H1 (cell line): ENCODE results near the gene MBD5. TPM values are rescaled to one million over a fixed set of nuclear protein-coding genes. Genes with fewer than 3 reads are reported as not detected.

Experiments
- CTCF ChIA-PET: fragments of 300-600 bp; sonication (Branson Sonifier 250); formaldehyde crosslinking; loops from one replicate; lab custom pipeline; 2021; ENCODE audit not compliant: partially characterized antibody; lab: Charles Lee
- POLR2A ChIA-PET: fragments of 300-600 bp; sonication (Branson Sonifier 250); formaldehyde crosslinking; loops from one replicate; lab custom pipeline; 2021; ENCODE audit warnings: inconsistent platforms; ENCODE audit not compliant: partially characterized antibody; lab: Charles Lee
- DNase-seq, 2 experiments: peaks; one replicate each; pipeline versions ENCODE4 v3.0.0 to v3.0.0-alpha.2; 2010 to 2022; ENCODE audit warnings: low spot score in 2 of 2, low read depth in 1 of 2, mixed read lengths in 1 of 2
- FAIRE-seq: peaks from 2 replicates; lab custom pipeline; 2011; peaks lifted over from hg19 to GRCh38; lab: Jason Lieb, UNC
- H2AFZ ChIP-seq: 2 replicates; pipeline ENCODE4 v1.8.1; 2012; ENCODE audit warnings: low read length, inconsistent platforms
- H2AK5ac ChIP-seq: 2 replicates; pipeline ENCODE4 v1.6.1; 2013; ENCODE audit warnings: low read depth, low read length
- H2BK120ac ChIP-seq: replicated peaks from 2 replicates; pipeline ENCODE3; 2013; ENCODE audit warnings: low read depth, low read length, inconsistent platforms
- H2BK12ac ChIP-seq: 2 replicates; pipeline ENCODE4 v1.6.1; 2013; ENCODE audit warnings: low read depth, low read length
- H2BK15ac ChIP-seq: 2 replicates; pipeline ENCODE4 v1.6.1; 2013; ENCODE audit warnings: low read length
- H2BK20ac ChIP-seq: 2 replicates; pipeline ENCODE4 v1.6.1; 2013; ENCODE audit warnings: low read length
- H2BK5ac ChIP-seq: 2 replicates; pipeline ENCODE4 v1.6.1; 2013; ENCODE audit warnings: low read depth, low read length
- H3K14ac ChIP-seq: 2 replicates; pipeline ENCODE4 v1.6.1; 2013; ENCODE audit warnings: inconsistent platforms; ENCODE audit not compliant: insufficient read length
- H3K18ac ChIP-seq: 2 replicates; pipeline ENCODE4 v1.6.1; 2013; ENCODE audit warnings: low read length; ENCODE audit errors: extremely low read depth
- H3K23ac ChIP-seq: 2 replicates; pipeline ENCODE4 v1.6.1; 2013; ENCODE audit warnings: inconsistent platforms; ENCODE audit not compliant: insufficient read length
- H3K23me2 ChIP-seq: 2 replicates; pipeline ENCODE4 v1.6.1; 2013; ENCODE audit warnings: low read depth, low read length
- H3K27ac ChIP-seq: 2 replicates; pipeline ENCODE4 v1.6.1; 2011; ENCODE audit warnings: low read depth, low read length, inconsistent platforms
- H3K27me3 ChIP-seq, 4 experiments: replicated peaks in 1 of 4; 1 replicate in 1 of 4; 2 replicates in 3 of 4; pipeline versions ENCODE4 v1.6.1 to v1.8.1; 2011 to 2013; ENCODE audit warnings: low read length in 3 of 4, mild to moderate bottlenecking in 3 of 4, inconsistent platforms in 2 of 4, mixed read lengths in 2 of 4, moderate library complexity in 1 of 4; ENCODE audit not compliant: control insufficient read depth in 3 of 4, insufficient read depth in 3 of 4; ENCODE audit errors: extremely low read depth in 1 of 4
- H3K36me3 ChIP-seq, 4 experiments: 2 replicates each; pipeline versions ENCODE4 v1.6.1 to v1.8.1; 2011 to 2013; ENCODE audit warnings: mild to moderate bottlenecking in 4 of 4, low read length in 3 of 4, moderate library complexity in 2 of 4, control low read depth in 1 of 4, inconsistent platforms in 1 of 4; ENCODE audit not compliant: insufficient read depth in 4 of 4, control insufficient read depth in 2 of 4
- H3K4ac ChIP-seq: replicated peaks from 2 replicates; pipeline ENCODE3; 2013; ENCODE audit warnings: low read length, low read depth, mixed read lengths, inconsistent platforms; ENCODE audit not compliant: insufficient read length
- H3K4me1 ChIP-seq, 4 experiments: replicated peaks in 1 of 4; 1 replicate in 1 of 4; 2 replicates in 3 of 4; pipeline versions ENCODE4 v1.6.1 to v1.8.1; 2011 to 2013; ENCODE audit warnings: low read length in 3 of 4, inconsistent platforms in 2 of 4, mixed read lengths in 1 of 4; ENCODE audit not compliant: insufficient read depth in 4 of 4, control insufficient read depth in 3 of 4
- H3K4me2 ChIP-seq, 2 experiments: 2 replicates each; pipeline versions ENCODE4 v1.6.1 to v1.8.1; 2011 to 2013; ENCODE audit warnings: low read depth in 2 of 2, low read length in 2 of 2, control low read depth in 1 of 2, inconsistent platforms in 1 of 2, mild to moderate bottlenecking in 1 of 2; ENCODE audit not compliant: insufficient read depth in 1 of 2
- H3K4me3 ChIP-seq, 4 experiments: fragments of 200-600, 300-600 bp in 1 of 4; sonication (generic), shearing (Covaris generic), sonication (Bioruptor Twin) in 1 of 4; 2 replicates each; pipeline versions ENCODE4 v1.5.1 to v1.8.1; 2011 to 2016; ENCODE audit warnings: low read length in 4 of 4, low read depth in 3 of 4, control low read depth in 2 of 4, inconsistent platforms in 2 of 4, mild to moderate bottlenecking in 2 of 4, mixed read lengths in 1 of 4, moderate library complexity in 1 of 4; ENCODE audit not compliant: insufficient read depth in 2 of 4; ENCODE audit errors: extremely low read depth in 1 of 4
- H3K56ac ChIP-seq: replicated peaks from 2 replicates; pipeline ENCODE3; 2013; ENCODE audit warnings: low read depth, mild to moderate bottlenecking, mixed read lengths, low read length, inconsistent platforms; ENCODE audit not compliant: insufficient read length
- H3K79me1 ChIP-seq: 2 replicates; pipeline ENCODE4 v1.6.1; 2013; ENCODE audit warnings: low read depth, low read length, control low read depth
- H3K79me2 ChIP-seq, 2 experiments: 2 replicates each; pipeline versions ENCODE4 v1.6.1 to v1.8.1; 2012 to 2013; ENCODE audit warnings: low read length in 2 of 2, mild to moderate bottlenecking in 2 of 2, inconsistent platforms in 1 of 2; ENCODE audit not compliant: insufficient read depth in 2 of 2, control insufficient read depth in 1 of 2
- H3K9ac ChIP-seq, 4 experiments: replicated peaks in 1 of 4; 1 replicate in 1 of 4; 2 replicates in 3 of 4; pipeline versions ENCODE4 v1.6.1 to v1.8.1; 2011 to 2013; ENCODE audit warnings: low read depth in 3 of 4, low read length in 3 of 4, control low read depth in 2 of 4, mild to moderate bottlenecking in 2 of 4, moderate library complexity in 2 of 4, inconsistent platforms in 1 of 4; ENCODE audit errors: extremely low read depth in 1 of 4
- H3K9me3 ChIP-seq, 2 experiments: 2 replicates each; pipeline versions ENCODE4 v1.6.1 to v1.8.1; 2012 to 2013; ENCODE audit warnings: mild to moderate bottlenecking in 2 of 2, moderate library complexity in 2 of 2, control low read depth in 1 of 2, inconsistent platforms in 1 of 2, low read depth in 1 of 2, low read length in 1 of 2, mixed read lengths in 1 of 2; ENCODE audit not compliant: insufficient read depth in 2 of 2
- H4K20me1 ChIP-seq, 2 experiments: replicated peaks in 1 of 2; 2 replicates each; pipeline versions ENCODE3 to v1.8.1; 2011 to 2013; ENCODE audit warnings: inconsistent platforms in 2 of 2, low read length in 2 of 2, mild to moderate bottlenecking in 1 of 2; ENCODE audit not compliant: insufficient read depth in 2 of 2, control insufficient read depth in 1 of 2
- H4K5ac ChIP-seq: 2 replicates; pipeline ENCODE4 v1.6.1; 2013; ENCODE audit warnings: low read length, low read depth, mixed read lengths, inconsistent platforms; ENCODE audit not compliant: insufficient read length
- H4K8ac ChIP-seq: 2 replicates; pipeline ENCODE4 v1.8.0; 2013; ENCODE audit warnings: mild to moderate bottlenecking, moderate library complexity, low read length, inconsistent platforms; ENCODE audit not compliant: insufficient read depth; ENCODE audit errors: extremely low read depth
- H4K91ac ChIP-seq: replicated peaks from 2 replicates; pipeline ENCODE3; 2013; ENCODE audit warnings: low read length, mixed read lengths, inconsistent platforms; ENCODE audit not compliant: insufficient read length
- BRCA1 ChIP-seq: IDR thresholded peaks from 2 replicates; pipeline ENCODE4 v1.6.1; 2012; ENCODE audit warnings: low read depth, low read length, improper control_type of control experiment
- CREB1 ChIP-seq: IDR thresholded peaks from 2 replicates; pipeline ENCODE4 v1.6.1; 2012; ENCODE audit warnings: inconsistent platforms
- CTBP2 ChIP-seq: IDR thresholded peaks from 2 replicates; pipeline ENCODE4 v1.7.0; 2011; ENCODE audit warnings: borderline replicate concordance, mild to moderate bottlenecking, moderate library complexity, mixed read lengths, low read length; ENCODE audit not compliant: insufficient read depth, insufficient read length
- KDM4A ChIP-seq: IDR thresholded peaks from one replicate; pipeline ENCODE4 v1.7.1; 2012; ENCODE audit warnings: low read depth, mild to moderate bottlenecking, moderate library complexity, low read length, inconsistent platforms; ENCODE audit not compliant: severe bottlenecking
- NRF1 ChIP-seq: IDR thresholded peaks from 2 replicates; pipeline ENCODE4 v1.6.1; 2011; ENCODE audit warnings: mild to moderate bottlenecking, low read depth, low read length, improper control_type of control experiment
- PHF8 ChIP-seq: fragments of 200-600 bp; sonication (generic); conservative IDR thresholded peaks from 2 replicates; pipeline ENCODE4 v1.7.1; 2012; ENCODE audit warnings: low read depth, mild to moderate bottlenecking, inconsistent platforms, low read length, moderate library complexity
- POLR2AphosphoS5 ChIP-seq: IDR thresholded peaks from 2 replicates; pipeline ENCODE4 v1.6.1; 2011; ENCODE audit warnings: low read depth, low read length
- POU5F1 ChIP-seq: IDR thresholded peaks from 2 replicates; pipeline ENCODE4 v1.6.1; 2011; ENCODE audit warnings: low read depth, mild to moderate bottlenecking, low read length, moderate library complexity
- RXRA ChIP-seq: IDR thresholded peaks from 2 replicates; pipeline ENCODE4 v1.6.1; 2011; ENCODE audit warnings: low read depth, mild to moderate bottlenecking, low read length, moderate library complexity; ENCODE audit not compliant: insufficient read depth
- SIN3A ChIP-seq, 2 experiments: IDR thresholded peaks in 1 of 2; conservative IDR thresholded peaks in 1 of 2; 2 replicates each; pipeline ENCODE4 v1.6.1; 2011 to 2012; ENCODE audit warnings: low read length in 2 of 2, improper control_type of control experiment in 1 of 2, low read depth in 1 of 2, mild to moderate bottlenecking in 1 of 2
- SIX5 ChIP-seq: IDR thresholded peaks from 2 replicates; pipeline ENCODE4 v1.6.1; 2011; ENCODE audit warnings: mild to moderate bottlenecking, low read depth, low read length
- SP4 ChIP-seq: IDR thresholded peaks from 2 replicates; pipeline ENCODE4 v1.6.1; 2012; ENCODE audit warnings: low read length, inconsistent platforms
- TCF12 ChIP-seq: IDR thresholded peaks from 2 replicates; pipeline ENCODE4 v1.6.1; 2011; ENCODE audit warnings: low read depth, mild to moderate bottlenecking, low read length
- WGBS, 2 experiments: shearing (Covaris generic) in 1 of 2; methylation state at CpG; one replicate each; pipeline versions ENCODE4 v1.1.6 to v1.1.7; 2013 to 2015; ENCODE audit warnings: low lambda C conversion rate in 2 of 2, mixed read lengths in 2 of 2, inconsistent platforms in 1 of 2, low coverage in 1 of 2, missing lambda C conversion rate in 1 of 2; ENCODE audit not compliant: insufficient replicate concordance in 2 of 2, insufficient coverage in 1 of 2, insufficient read length in 1 of 2; ENCODE audit errors: extremely low coverage in 1 of 2, missing lambda C conversion rate in 1 of 2; 5-methylcytosine and 5-hydroxymethylcytosine counted together
- polyA plus RNA-seq, 7 experiments: library from polyadenylated mRNA; depleted of rRNA in 3 of 7; stranded (reverse) in 5 of 7; unstranded in 2 of 7; fragments of >200 nt in 5 of 7; fragments of 200-250 nt in 2 of 7; gene quantifications; 1 replicate in 5 of 7; 2 replicates in 1 of 7; 4 replicates in 1 of 7; pipeline versions ENCODE4 v1.2.1 to v1.2.3, GENCODE V29; 2011 to 2013; ENCODE audit warnings: missing spikeins in 2 of 7, mixed read lengths in 2 of 7
- total RNA-seq: library from RNA; stranded (reverse); fragmentation: NEBNext Ultra II Directional; extraction: Animal tissue kit (Norgen Biotek cat#: 25700); gene quantifications from 2 replicates; pipeline ENCODE4 v1.2.1, GENCODE V29; 2021
- TF ChIP-seq, protein P1 (sequence below): IDR thresholded peaks from 2 replicates; pipeline ENCODE4 v1.6.1; 2012; ENCODE audit warnings: inconsistent platforms

MBD5 gene
- total and polyA plus RNA-seq, 2 of the 8 experiments (the other 6 are each of a cell fraction or from before 2014, with no cell fraction given), result 9.7 to 29.4 TPM

DNA sequence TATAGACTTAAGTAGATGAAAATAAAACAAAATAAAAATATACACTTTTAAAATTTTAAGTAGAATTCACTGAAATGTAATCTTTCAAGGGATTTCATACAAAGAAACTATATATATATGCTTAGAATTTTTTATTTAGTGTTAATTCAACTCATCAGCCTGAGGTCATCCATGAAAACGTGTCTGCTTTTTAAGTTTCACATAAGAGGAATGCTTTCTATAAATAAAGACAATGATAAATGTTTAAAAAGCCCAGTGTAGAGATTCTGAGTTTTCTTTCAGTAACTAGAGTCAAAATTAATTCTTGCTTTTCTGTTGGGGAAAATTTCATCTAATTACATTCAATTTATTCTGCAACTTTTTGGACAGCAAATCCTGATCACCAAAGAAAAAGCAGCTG lies 213.3 kb downstream of the MBD5 start:
- FAIRE-seq, result no peak
- Histone ChIP-seq H3K4me2 (no peak overlapping the region), H3K56ac (no peak overlapping the region), H3K79me1 (no peaks in the 10 kb centered on the region), H3K9ac (no peak overlapping the region), H3K79me2 (no peaks in the 10 kb centered on the region), H3K23ac (no peak overlapping the region), H3K4me1 (no peaks in the 10 kb centered on the region), H4K91ac (no peak overlapping the region), H3K4me3 (no peak overlapping the region), H2BK20ac (no peak overlapping the region), H4K8ac (no peak overlapping the region), H4K5ac (no peak overlapping the region), H2AFZ (no peak overlapping the region), H3K4ac (no peak overlapping the region), H3K23me2 (no peaks in the 10 kb centered on the region), H3K27ac (no peak overlapping the region), H4K20me1 (no peaks in the 10 kb centered on the region), H3K18ac (no peak overlapping the region), H3K36me3 (peaks cover 0 to 12% (median 1%) of the 10 kb centered on the region in 4 experiments; a peak in 3 of 8 replicates), H2BK120ac (no peak overlapping the region), H2BK12ac (no peak overlapping the region), H2BK5ac (no peak overlapping the region), H3K14ac (no peak overlapping the region), H2AK5ac (no peak overlapping the region), H3K27me3 (no peaks in the 10 kb centered on the region), H3K9me3 (peaks cover 0 to 5% of the 10 kb centered on the region in 2 experiments; a peak in 1 of 4 replicates), H2BK15ac (no peak overlapping the region)
- CTCF ChIA-PET, result no interaction called here
- TF ChIP-seq PHF8 (no peak), SIN3A (conservative IDR thresholded peaks at IDR 0.05 in 1 of 2, IDR thresholded peaks at IDR 0.05 in 1 of 2; ENCODE audit: low read depth in 1 of 2, low read length in 2 of 2) (no peak), CTBP2 (no peak), SIX5 (no peak), NRF1 (no peak), CREB1 (no peak), TCF12 (no peak), POU5F1 (no peak), BRCA1 (no peak), POLR2AphosphoS5 (no peak), RXRA (no peak), SP4 (no peak), KDM4A (no peak)
- TF ChIP-seq, protein P1, sequence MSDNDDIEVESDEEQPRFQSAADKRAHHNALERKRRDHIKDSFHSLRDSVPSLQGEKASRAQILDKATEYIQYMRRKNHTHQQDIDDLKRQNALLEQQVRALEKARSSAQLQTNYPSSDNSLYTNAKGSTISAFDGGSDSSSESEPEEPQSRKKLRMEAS, result no peak
- DNase-seq, result no peak
- POLR2A ChIA-PET, result no interaction called here
- 78% methylated on average over 1 of the region's 1 CpG; no CpG with 5 or more reads in 1 of the 2 experiments for WGBS, 2 experiments
